ENCODE data around the gene CTU2.

DNA sequence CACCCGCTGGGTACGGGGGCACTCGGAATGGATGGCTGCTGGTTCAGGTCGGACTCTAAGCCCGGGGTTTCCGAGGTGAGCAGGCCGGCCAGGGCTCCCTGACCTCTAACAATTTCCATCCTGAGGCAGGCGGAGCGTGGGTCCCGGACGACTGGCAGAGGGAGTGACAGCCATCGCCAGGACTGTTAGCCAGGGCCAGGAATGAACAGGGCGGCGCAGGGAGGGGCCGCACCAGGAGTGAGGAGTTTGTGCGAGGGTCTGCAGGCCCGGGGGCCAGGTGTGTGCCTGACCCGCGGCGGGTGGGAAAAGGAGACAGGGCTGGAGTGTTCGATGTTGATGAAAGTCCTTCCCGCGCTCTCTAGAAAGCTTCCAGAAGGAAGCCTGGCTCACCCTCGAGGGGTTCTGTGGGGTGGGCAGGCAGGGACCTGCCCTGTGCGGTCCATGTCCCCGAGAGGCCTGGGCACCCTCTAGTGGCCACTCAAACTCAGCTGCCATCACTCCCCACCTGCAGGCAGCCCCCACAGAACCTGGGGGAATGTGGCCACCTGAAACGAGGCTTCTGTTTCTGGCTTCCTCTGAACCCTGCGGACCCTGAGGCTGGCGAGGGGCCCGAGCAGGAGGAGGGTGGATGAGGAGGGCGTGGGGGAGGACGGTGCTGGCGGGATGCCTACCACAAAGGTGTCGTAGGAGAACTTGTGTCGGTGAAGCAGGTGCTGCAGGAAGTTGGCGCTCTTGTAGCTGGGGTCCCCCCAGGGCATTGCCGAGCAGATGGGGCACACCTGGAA is 8.3 kb upstream of the CTU2 start:
- TF ChIP-seq, protein P1, sequence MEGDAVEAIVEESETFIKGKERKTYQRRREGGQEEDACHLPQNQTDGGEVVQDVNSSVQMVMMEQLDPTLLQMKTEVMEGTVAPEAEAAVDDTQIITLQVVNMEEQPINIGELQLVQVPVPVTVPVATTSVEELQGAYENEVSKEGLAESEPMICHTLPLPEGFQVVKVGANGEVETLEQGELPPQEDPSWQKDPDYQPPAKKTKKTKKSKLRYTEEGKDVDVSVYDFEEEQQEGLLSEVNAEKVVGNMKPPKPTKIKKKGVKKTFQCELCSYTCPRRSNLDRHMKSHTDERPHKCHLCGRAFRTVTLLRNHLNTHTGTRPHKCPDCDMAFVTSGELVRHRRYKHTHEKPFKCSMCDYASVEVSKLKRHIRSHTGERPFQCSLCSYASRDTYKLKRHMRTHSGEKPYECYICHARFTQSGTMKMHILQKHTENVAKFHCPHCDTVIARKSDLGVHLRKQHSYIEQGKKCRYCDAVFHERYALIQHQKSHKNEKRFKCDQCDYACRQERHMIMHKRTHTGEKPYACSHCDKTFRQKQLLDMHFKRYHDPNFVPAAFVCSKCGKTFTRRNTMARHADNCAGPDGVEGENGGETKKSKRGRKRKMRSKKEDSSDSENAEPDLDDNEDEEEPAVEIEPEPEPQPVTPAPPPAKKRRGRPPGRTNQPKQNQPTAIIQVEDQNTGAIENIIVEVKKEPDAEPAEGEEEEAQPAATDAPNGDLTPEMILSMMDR (IDR thresholded peaks at IDR 0.05): no peak
- no peak for TF ChIP-seq POLR2A (IDR thresholded peaks at IDR 0.05)
